GM12891 (cell line): ENCODE measurements around the gene ABCA6.

Experiments
- DNase-seq: peaks from one replicate; pipeline ENCODE4 v3.0.0; 2011; ENCODE audit warnings: low spot score; ENCODE audit not compliant: insufficient read length
- FAIRE-seq: peaks from 2 replicates; lab custom pipeline; 2011; peaks lifted over from hg19 to GRCh38; lab: Jason Lieb, UNC
- PAX5 ChIP-seq: IDR thresholded peaks from 2 replicates; pipeline ENCODE4 v1.6.1; 2011; ENCODE audit warnings: low read length, moderate library complexity, mild to moderate bottlenecking; ENCODE audit not compliant: insufficient read depth, severe bottlenecking
- POLR2A ChIP-seq: IDR thresholded peaks from 2 replicates; pipeline ENCODE4 v1.6.1; 2011; ENCODE audit warnings: low read depth, low read length, control low read depth
- POLR2AphosphoS5 ChIP-seq: IDR thresholded peaks from 2 replicates; pipeline ENCODE4 v1.6.1; 2011; ENCODE audit warnings: low read depth, low read length, control low read depth
- POU2F2 ChIP-seq: IDR thresholded peaks from 2 replicates; pipeline ENCODE4 v1.6.1; 2011; ENCODE audit warnings: low read depth, mild to moderate bottlenecking, control low read depth, low read length, moderate library complexity
- SPI1 ChIP-seq: IDR thresholded peaks from 2 replicates; pipeline ENCODE4 v1.6.1; 2011; ENCODE audit warnings: low read depth, low read length, control low read depth
- TAF1 ChIP-seq: IDR thresholded peaks from 2 replicates; pipeline ENCODE4 v1.6.1; 2011; ENCODE audit warnings: low read depth, low read length, control low read depth

The ABCA6 gene

DNA sequence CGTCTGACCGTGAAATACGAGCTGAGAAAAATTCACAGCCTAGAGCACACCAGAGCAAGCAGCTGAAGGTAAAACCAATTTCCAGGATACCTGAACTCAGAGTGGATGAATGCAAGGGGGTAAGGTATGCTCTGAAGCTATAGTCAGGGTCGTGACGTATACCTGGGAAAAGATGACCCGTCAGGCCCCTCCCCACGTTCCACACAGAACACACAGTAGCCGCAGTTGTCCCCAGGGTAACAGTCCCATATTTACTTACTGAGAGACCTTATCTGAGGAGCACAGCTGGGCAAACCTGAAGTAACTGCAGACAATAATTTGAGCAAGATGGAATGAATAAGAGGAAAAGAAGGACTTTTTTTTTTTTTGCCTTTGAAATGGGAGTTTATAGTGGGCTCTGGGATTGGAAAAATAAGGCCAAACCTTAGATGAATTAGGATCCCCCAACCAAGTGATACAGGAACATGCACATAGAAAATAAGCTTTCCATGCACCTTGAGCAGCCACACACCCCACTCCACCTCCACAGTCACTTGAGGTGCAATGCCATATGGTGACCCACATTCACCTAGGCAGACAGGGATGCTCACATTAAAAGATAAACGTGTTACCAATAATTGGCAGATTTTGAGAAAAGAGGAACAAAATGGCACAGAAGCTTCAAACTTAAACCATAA lies 38.0 kb downstream of the ABCA6 start:
- FAIRE-seq (no peak), DNase-seq (no peak)
- TF ChIP-seq PAX5 (no peak), TAF1 (no peak)

DNA sequence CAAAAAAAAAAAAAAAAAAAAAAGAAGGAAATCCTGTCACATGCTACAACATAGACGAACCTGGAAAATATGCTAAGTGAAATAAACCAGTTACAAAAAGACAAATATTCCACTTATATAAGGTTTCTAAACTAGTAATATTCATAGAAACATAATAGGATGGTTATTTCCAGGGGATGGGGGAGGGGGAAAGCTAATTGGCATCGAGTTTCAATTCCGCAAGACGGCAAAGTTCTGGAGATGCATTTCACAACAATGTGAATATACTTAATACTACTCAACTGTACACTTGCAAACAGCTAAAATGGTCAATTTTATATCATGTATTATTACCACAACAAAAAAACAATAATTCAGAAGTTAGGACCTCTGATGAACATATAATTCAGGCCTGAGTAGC lies 43.1 kb downstream of the ABCA6 start:
- FAIRE-seq (no peak), DNase-seq (no peak)
- no peak for TF ChIP-seq PAX5
- no peak for TF ChIP-seq TAF1
- TF ChIP-seq POLR2A = no peak
- TF ChIP-seq POU2F2 = no peak
- no peak for TF ChIP-seq POLR2AphosphoS5
- TF ChIP-seq SPI1 = no peak

GRCh38 chr17:69096541-69096940 lies 45.2 kb downstream of the ABCA6 start:
- TF ChIP-seq POLR2A (no peak), SPI1 (no peak), TAF1 (no peak), POLR2AphosphoS5 (no peak), POU2F2 (no peak), PAX5 (no peak)
- no peak for FAIRE-seq
- no peak for DNase-seq

GRCh38 chr17:69093995-69094394 lies 47.7 kb downstream of the ABCA6 start:
- DNase-seq = no peak
- no peak for FAIRE-seq
- no peak for TF ChIP-seq PAX5
- TF ChIP-seq TAF1 = no peak
- no peak for TF ChIP-seq POLR2A
- TF ChIP-seq POLR2AphosphoS5 = no peak
- no peak for TF ChIP-seq SPI1
- TF ChIP-seq POU2F2 = no peak

GRCh38 chr17:69093279-69093789 lies 48.4 kb downstream of the ABCA6 start:
- FAIRE-seq (peak; percentile 38), DNase-seq (no peak)
- TF ChIP-seq SPI1 (peak; percentile 91), PAX5 (no peak)

DNA sequence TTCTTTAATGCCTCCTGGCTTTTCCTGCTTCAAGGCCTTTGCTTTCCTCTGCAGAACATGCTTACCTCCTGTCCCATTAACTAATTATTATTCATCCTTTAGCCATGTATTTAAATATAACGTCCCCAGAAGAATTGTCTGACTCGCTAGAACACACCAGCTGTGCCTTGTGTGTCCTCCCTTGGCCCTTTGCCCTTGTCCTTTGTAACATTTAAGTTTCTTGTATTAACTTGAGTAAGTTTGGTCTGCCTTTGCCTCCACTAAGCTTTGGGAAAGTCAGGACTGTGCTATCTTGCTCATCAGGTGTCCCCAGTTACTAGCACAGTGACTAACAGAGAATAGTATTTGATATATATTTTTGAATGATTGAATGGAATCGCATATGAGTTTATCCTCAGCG lies 51.3 kb downstream of the ABCA6 start:
- DNase-seq = no peak
- FAIRE-seq = no peak
- no peak for TF ChIP-seq POLR2A
- TF ChIP-seq PAX5 = no peak
- TF ChIP-seq POU2F2 = no peak
- TF ChIP-seq SPI1 = no peak
- TF ChIP-seq TAF1 = no peak
- TF ChIP-seq POLR2AphosphoS5 = no peak

GRCh38 chr17:69088643-69089200 lies 53.0 kb downstream of the ABCA6 start:
- TF ChIP-seq TAF1 (no peak), POLR2A (no peak)
- no peak for FAIRE-seq
- DNase-seq = no peak

DNA sequence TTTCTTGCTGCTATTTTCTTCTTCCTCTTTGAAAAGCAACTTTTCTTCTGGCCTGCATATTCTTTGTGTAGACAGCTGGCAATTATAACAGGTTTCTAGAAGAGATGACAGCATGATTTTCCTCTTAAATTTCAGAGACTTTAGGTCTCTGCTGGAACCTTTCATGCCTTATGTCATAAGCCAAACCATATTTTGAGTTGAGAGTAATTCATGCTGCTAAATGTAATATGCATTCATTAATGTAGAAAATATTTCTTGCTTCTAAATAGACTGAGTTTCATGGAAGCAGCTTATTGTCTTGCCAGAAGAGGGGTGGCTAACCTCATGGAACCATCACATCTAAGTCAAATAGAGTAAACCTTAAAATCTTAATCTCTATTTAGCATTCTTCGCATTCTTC lies 55.1 kb downstream of the ABCA6 start:
- DNase-seq (no peak), FAIRE-seq (no peak)
- TF ChIP-seq TAF1 = no peak
- no peak for TF ChIP-seq POLR2A
- no peak for TF ChIP-seq PAX5
- no peak for TF ChIP-seq POLR2AphosphoS5
- TF ChIP-seq POU2F2 = no peak
- TF ChIP-seq SPI1 = no peak

DNA sequence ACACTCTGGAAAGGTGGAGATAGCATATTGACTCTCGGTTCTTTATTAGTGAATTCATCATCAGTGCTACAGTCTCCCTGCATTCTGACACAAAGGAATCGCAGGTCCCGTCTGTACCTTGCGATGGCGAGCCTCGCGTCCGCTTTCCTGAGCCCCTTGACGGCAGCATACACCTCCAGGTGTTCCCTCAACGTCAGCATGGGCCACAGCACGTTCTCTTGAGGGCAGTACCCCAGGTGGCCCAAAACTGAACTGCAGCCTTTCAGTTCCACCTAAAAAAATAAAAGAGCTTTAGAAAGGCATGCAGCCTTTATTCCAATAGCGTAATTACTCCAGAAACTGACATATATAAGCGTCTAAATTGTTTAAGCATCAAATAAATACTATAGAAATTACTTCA lies 56.8 kb downstream of the ABCA6 start:
- TF ChIP-seq POU2F2 (no peak), TAF1 (no peak), SPI1 (no peak), POLR2A (no peak), PAX5 (no peak), POLR2AphosphoS5 (no peak)
- no peak for DNase-seq
- no peak for FAIRE-seq

DNA sequence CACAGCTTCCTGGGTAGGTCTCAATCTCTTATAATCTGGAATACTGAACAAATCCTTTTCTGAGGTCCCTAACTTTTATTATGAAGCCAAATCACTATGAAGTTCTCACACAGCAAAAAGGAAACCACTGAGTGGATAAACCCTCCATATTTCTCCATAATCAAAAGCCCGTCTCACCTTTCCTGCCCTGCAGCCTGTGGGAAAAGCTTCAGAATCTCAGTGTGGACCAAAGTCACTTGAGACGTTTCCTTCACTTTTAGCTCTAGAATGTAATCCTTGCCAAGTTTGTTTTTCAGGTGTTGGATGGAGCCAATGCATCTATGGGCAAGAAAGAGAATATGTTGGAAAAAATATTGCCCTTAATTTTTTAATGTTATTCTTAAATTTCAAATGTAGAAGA lies 59.0 kb downstream of the ABCA6 start:
- DNase-seq (no peak), FAIRE-seq (no peak)
- no peak for TF ChIP-seq TAF1
- TF ChIP-seq SPI1 = no peak
- TF ChIP-seq POU2F2 = no peak
- TF ChIP-seq PAX5 = no peak
- no peak for TF ChIP-seq POLR2A
- no peak for TF ChIP-seq POLR2AphosphoS5
